Calu3 (cell line): ENCODE results near the gene ZAR1L. TPM values are rescaled to one million over a fixed set of nuclear protein-coding genes. Genes with fewer than 3 reads are reported as not detected.

Experiments used
- BruUV-seq: library from RNA; stranded (reverse); fragments of 400-500 nt; replicated peaks from 2 replicates; lab custom pipeline; 2021; lab: Mats Ljungman, UMichigan
- CTCF ChIA-PET: fragments of 300-600 bp; sonication (Branson Sonifier 250); formaldehyde crosslinking; loops from one replicate; lab custom pipeline; 2022; ENCODE audit warnings: antibody characterized with exemption; lab: Charles Lee
- DNase-seq: peaks from one replicate; pipeline ENCODE4 v3.0.0; 2022
- H3K27ac Mint-ChIP-seq: one replicate; pipeline ENCODE4 v1.8.0; 2022; ENCODE audit warnings: mixed read lengths; ENCODE audit not compliant: unreplicated experiment
- H3K27me3 Mint-ChIP-seq: one replicate; pipeline ENCODE4 v1.8.0; 2022; ENCODE audit warnings: mixed read lengths; ENCODE audit not compliant: unreplicated experiment
- H3K36me3 Mint-ChIP-seq: one replicate; pipeline ENCODE4 v1.8.0; 2022; ENCODE audit warnings: mild to moderate bottlenecking, moderate library complexity, mixed read lengths; ENCODE audit not compliant: insufficient read depth, unreplicated experiment
- H3K4me1 Mint-ChIP-seq: one replicate; pipeline ENCODE4 v1.8.0; 2022; ENCODE audit warnings: mild to moderate bottlenecking, low read depth, mixed read lengths; ENCODE audit not compliant: unreplicated experiment
- H3K4me3 Mint-ChIP-seq: one replicate; pipeline ENCODE4 v1.8.0; 2022; ENCODE audit warnings: mild to moderate bottlenecking, low read depth, moderate library complexity, mixed read lengths; ENCODE audit not compliant: unreplicated experiment
- H3K9me3 Mint-ChIP-seq: one replicate; pipeline ENCODE4 v1.8.0; 2022; ENCODE audit warnings: low read depth, mixed read lengths; ENCODE audit not compliant: unreplicated experiment
- intact Hi-C: fragments of 100-400 bp; cut with micrococcal nuclease; formaldehyde crosslinking; loops from one replicate; pipeline ENCODE4 v1.10.0; 2022; ENCODE audit not compliant: unreplicated experiment
- total RNA-seq: library from RNA; stranded (reverse); gene quantifications from 2 replicates; pipeline ENCODE4 v1.2.3, GENCODE V29; 2022
- TF ChIP-seq, protein P1 (sequence below): fragments of 200-600 bp; IDR thresholded peaks from one replicate; pipeline ENCODE4 v1.8.0; 2022; ENCODE audit warnings: antibody characterized with exemption; ENCODE audit not compliant: unreplicated experiment

Gene ZAR1L
- total RNA-seq, 1 experiment from 2014 or later: not detected

DNA sequence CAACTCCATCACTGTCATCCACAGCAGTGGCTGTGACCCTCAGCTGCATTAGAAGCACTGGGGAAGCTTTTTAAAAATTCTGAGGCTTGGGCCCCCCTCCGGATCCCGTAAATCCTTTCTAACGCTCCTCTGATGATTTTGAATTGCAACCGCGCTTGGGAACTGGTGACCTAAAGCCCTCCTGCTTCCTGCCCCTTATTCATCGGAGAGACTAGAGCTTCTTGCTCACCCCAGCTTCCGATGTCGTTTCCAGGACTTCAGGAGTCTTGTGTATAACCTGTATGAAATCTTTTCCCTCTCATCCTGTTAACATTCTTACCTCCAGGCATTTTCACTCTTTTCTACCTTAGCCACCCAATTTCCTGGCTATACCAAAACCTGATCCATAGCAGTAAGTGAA lies 14.8 kb downstream of the ZAR1L start:
- Mint-ChIP-seq H3K4me1 (no peaks in the 10 kb centered on the region), H3K27ac (no peak overlapping the region), H3K4me3 (no peak overlapping the region), H3K27me3 (no peaks in the 10 kb centered on the region), H3K9me3 (no peaks in the 10 kb centered on the region), H3K36me3 (no peaks in the 10 kb centered on the region)
- intact Hi-C loops: no loop called here
- DNase-seq: no peak
- TF ChIP-seq, protein P1, sequence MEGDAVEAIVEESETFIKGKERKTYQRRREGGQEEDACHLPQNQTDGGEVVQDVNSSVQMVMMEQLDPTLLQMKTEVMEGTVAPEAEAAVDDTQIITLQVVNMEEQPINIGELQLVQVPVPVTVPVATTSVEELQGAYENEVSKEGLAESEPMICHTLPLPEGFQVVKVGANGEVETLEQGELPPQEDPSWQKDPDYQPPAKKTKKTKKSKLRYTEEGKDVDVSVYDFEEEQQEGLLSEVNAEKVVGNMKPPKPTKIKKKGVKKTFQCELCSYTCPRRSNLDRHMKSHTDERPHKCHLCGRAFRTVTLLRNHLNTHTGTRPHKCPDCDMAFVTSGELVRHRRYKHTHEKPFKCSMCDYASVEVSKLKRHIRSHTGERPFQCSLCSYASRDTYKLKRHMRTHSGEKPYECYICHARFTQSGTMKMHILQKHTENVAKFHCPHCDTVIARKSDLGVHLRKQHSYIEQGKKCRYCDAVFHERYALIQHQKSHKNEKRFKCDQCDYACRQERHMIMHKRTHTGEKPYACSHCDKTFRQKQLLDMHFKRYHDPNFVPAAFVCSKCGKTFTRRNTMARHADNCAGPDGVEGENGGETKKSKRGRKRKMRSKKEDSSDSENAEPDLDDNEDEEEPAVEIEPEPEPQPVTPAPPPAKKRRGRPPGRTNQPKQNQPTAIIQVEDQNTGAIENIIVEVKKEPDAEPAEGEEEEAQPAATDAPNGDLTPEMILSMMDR: no peak
- no TSS peak for BruUV-seq
- CTCF ChIA-PET: no interaction called here

DNA sequence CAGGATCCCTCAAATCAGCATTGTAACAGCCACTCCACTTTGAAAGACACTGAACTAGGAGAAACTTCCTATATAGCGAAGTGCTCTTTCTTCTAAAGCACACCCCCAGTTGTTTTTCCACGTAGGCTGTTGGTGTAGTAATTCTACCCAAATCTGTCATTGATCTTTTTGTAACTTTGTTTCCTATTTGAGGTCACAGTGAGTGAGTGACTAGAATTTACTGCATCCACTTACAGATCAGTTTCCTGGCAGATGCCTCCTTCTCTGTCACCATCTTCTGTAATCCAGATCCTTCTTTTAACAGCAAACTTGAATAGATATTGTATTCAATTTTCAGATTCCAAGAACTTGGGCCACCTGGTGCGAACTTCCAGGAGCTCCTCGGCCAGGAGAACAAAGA lies 15.3 kb downstream of the ZAR1L start:
- TF ChIP-seq, protein P1: no peak
- no TSS peak for BruUV-seq
- Mint-ChIP-seq H3K9me3 (no peaks in the 10 kb centered on the region), H3K27me3 (no peaks in the 10 kb centered on the region), H3K4me1 (no peaks in the 10 kb centered on the region), H3K36me3 (no peaks in the 10 kb centered on the region), H3K4me3 (no peak overlapping the region), H3K27ac (no peak overlapping the region)
- intact Hi-C loops: no loop called here
- no peak for DNase-seq
- CTCF ChIA-PET: no interaction called here

DNA sequence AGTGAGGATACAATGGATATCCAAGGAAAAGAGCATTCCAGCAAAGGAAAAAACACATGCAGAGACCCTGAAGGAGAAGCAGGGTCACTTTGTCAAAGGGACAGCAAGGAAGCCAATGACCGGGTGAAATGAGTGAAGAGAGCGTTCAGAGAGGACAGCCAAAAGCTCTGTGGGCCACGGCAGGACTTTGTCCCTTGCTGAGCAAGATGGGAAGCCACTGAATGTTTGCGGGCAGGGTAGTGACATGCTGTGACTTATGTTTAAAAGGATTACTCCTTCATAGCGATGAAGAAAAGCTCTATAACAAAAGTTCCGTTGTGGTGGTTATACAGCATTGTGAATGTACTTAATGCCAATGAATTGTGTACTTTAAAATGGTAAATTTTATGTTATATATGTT lies 16.5 kb downstream of the ZAR1L start:
- no peak overlapping the region for H3K27ac Mint-ChIP-seq
- intact Hi-C loops: no loop called here
- no TSS peak for BruUV-seq
- no peak for DNase-seq
- TF ChIP-seq, protein P1: no peak
- no peak overlapping the region for H3K4me3 Mint-ChIP-seq
- no peaks in the 10 kb centered on the region for H3K27me3 Mint-ChIP-seq
- no peaks in the 10 kb centered on the region for H3K36me3 Mint-ChIP-seq
- no peaks in the 10 kb centered on the region for H3K9me3 Mint-ChIP-seq
- CTCF ChIA-PET: no interaction called here
- H3K4me1 Mint-ChIP-seq: no peaks in the 10 kb centered on the region

DNA sequence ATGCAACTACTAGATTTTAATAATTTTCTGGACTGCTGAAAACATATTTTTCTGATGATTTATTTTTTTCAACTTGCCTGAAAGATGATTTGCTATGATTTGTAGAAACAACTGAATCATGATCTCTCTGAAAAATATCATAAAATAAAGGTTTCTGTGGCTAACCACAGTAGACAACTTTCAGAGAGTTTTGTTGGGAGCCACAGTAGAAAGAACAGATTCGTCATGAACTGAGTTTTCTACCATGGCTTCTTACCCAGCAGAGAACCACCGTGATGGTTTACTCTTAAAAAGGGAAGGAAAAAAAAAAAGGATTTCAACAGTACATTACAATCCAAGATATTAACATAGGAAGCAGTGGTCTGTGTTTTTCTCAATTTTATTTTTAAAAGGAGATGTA lies 18.0 kb downstream of the ZAR1L start:
- intact Hi-C loops: no loop called here
- CTCF ChIA-PET: no interaction called here
- H3K4me3 Mint-ChIP-seq: no peak overlapping the region
- H3K9me3 Mint-ChIP-seq: no peaks in the 10 kb centered on the region
- TF ChIP-seq, protein P1: no peak
- H3K27me3 Mint-ChIP-seq: no peaks in the 10 kb centered on the region
- H3K27ac Mint-ChIP-seq: no peak overlapping the region
- H3K4me1 Mint-ChIP-seq: no peaks in the 10 kb centered on the region
- no peaks in the 10 kb centered on the region for H3K36me3 Mint-ChIP-seq
- DNase-seq: no peak
- no TSS peak for BruUV-seq
